Measurements from ENCODE around the gene DDA1. TPM values are rescaled to one million over a fixed set of nuclear protein-coding genes. Genes with fewer than 3 reads are reported as not detected.

DDA1 gene
- total and polyA plus RNA-seq, 9 of the 15 experiments (the other 6 are each of a cell fraction or from before 2014, with no cell fraction given), result 1.4 to 83.8 (median 33.8) TPM

DNA sequence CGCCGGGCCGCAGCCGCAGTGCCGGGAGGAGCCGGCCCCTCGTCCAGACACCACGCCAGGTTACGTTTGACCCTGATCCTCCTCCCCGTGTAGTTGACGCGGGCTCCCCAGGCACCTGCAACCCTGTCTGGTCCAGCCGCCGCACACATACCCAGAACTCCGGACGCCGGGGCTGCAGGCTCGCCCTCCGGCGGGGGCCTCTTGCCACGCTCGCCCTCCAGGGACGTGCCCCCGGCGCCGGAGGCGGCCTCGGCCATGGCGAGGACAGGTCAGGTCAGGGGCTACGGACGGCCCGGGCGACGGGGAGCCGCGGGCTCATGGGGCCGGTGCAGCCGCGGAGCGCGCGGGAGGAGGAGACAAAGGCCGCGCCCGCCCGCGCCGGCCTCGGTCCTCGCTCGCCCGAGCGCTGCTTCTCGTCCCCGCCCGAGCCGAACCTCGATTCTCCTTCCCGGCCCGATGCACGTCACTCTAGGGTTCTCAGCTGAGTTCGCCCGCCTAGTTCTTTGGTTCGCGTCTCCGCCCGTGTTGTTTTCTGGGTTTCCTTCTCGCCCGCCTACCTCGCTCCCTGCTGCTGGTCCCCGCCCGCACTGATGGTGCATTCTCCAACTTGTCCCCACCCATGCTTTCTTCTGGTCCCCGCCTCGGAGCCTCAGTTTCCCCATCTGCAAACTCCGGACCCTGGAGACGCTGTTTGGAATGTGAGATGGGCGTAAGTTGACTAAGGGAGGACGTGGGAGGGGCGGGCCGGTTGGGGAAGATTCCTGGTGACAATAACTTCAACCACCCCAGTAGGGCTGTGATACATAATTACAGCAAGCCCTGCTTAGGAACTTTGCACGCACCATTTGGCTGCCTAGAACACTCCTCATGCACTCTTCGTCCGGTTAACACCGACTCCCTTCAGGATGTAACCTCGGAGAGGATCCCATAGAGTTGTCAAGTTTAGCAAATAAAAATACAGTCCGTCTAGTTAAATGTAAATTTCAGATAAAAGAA, 25.3 kb downstream of the DDA1 start, which contains the start of gene ANO8 (continued):
- TF ChIP-seq TAF1 (IDR thresholded peaks at IDR 0.05; ENCODE audit: control insufficient read depth, extremely low read depth, insufficient read depth, low read length, severe bottlenecking), result peak; percentile 42
- TF ChIP-seq GTF2F1 (IDR thresholded peaks at IDR 0.05; ENCODE audit: low read depth, low read length), result no peak
- TF ChIP-seq ZKSCAN1 (IDR thresholded peaks at IDR 0.05; ENCODE audit: low read depth, low read length), result peak; percentile 81
- TF ChIP-seq JUNB (CRISPR knock-in tag; conservative IDR thresholded peaks at IDR 0.05), result no peak
- peak; percentile 48; the same call in 1 of the 2 replicates for TF ChIP-seq NFIC (IDR thresholded peaks at IDR 0.05)
- peak; percentile 99 for TF ChIP-seq CXXC5 (CRISPR knock-in tag; IDR thresholded peaks at IDR 0.05)
- TF ChIP-seq, protein P1, sequence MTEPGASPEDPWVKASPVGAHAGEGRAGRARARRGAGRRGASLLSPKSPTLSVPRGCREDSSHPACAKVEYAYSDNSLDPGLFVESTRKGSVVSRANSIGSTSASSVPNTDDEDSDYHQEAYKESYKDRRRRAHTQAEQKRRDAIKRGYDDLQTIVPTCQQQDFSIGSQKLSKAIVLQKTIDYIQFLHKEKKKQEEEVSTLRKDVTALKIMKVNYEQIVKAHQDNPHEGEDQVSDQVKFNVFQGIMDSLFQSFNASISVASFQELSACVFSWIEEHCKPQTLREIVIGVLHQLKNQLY (CRISPR knock-in tag; conservative IDR thresholded peaks at IDR 0.05), result no peak
- peak; percentile 76; the same call in 1 of the 2 replicates for TF ChIP-seq JUN (IDR thresholded peaks at IDR 0.05; ENCODE audit: borderline replicate concordance, low read depth, low read length)
- TF ChIP-seq JUN (CRISPR knock-in tag; IDR thresholded peaks at IDR 0.05; ENCODE audit: borderline replicate concordance), result no peak
- TF ChIP-seq HMGN3 (IDR thresholded peaks at IDR 0.05; ENCODE audit: borderline replicate concordance, extremely low read depth, insufficient read length, low read depth, low read length), result peak; percentile 87
- TF ChIP-seq SIX5 (IDR thresholded peaks at IDR 0.05; ENCODE audit: borderline replicate concordance in 1 of 2, insufficient read depth in 1 of 2, low read depth in 1 of 2, low read length in 2 of 2), result no peak
- TF ChIP-seq LCOR (CRISPR knock-in tag; IDR thresholded peaks at IDR 0.05), result no peak; the same call in none of the 2 replicates
- no peak for TF ChIP-seq MEF2D (tag; conservative IDR thresholded peaks at IDR 0.05; ENCODE audit: low read depth)
- TF ChIP-seq HDAC1 (IDR thresholded peaks at IDR 0.05), result peak in 1 of 2 experiments; percentile 80; a peak in 2 of 4 replicates
- TF ChIP-seq FOXK2 (conservative IDR thresholded peaks at IDR 0.05 in 1 of 2, IDR thresholded peaks at IDR 0.05 in 1 of 2; ENCODE audit: low read depth in 2 of 2), result peak; percentile 89 to 91
- TF ChIP-seq, protein P2, sequence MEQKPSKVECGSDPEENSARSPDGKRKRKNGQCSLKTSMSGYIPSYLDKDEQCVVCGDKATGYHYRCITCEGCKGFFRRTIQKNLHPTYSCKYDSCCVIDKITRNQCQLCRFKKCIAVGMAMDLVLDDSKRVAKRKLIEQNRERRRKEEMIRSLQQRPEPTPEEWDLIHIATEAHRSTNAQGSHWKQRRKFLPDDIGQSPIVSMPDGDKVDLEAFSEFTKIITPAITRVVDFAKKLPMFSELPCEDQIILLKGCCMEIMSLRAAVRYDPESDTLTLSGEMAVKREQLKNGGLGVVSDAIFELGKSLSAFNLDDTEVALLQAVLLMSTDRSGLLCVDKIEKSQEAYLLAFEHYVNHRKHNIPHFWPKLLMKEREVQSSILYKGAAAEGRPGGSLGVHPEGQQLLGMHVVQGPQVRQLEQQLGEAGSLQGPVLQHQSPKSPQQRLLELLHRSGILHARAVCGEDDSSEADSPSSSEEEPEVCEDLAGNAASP (IDR thresholded peaks at IDR 0.05), result no peak
- TF ChIP-seq CHD4 (IDR thresholded peaks at IDR 0.05; ENCODE audit: insufficient read depth, insufficient replicate concordance, low read depth, low read length, poor library complexity, severe bottlenecking), result peak; percentile 82
- 0 out of 2 replicates have a peak, but pooled peaks have one; percentile 61 for TF ChIP-seq ZNF584 (CRISPR knock-in tag; IDR thresholded peaks at IDR 0.05; ENCODE audit: low read depth)
- TF ChIP-seq LEF1 (IDR thresholded peaks at IDR 0.05), result 0 out of 2 replicates have a peak, but pooled peaks have one; percentile 34
- TF ChIP-seq, protein P3, sequence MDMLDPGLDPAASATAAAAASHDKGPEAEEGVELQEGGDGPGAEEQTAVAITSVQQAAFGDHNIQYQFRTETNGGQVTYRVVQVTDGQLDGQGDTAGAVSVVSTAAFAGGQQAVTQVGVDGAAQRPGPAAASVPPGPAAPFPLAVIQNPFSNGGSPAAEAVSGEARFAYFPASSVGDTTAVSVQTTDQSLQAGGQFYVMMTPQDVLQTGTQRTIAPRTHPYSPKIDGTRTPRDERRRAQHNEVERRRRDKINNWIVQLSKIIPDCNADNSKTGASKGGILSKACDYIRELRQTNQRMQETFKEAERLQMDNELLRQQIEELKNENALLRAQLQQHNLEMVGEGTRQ (CRISPR knock-in tag; IDR thresholded peaks at IDR 0.05), result no peak
- TF ChIP-seq, protein P4, sequence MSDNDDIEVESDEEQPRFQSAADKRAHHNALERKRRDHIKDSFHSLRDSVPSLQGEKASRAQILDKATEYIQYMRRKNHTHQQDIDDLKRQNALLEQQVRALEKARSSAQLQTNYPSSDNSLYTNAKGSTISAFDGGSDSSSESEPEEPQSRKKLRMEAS (CRISPR knock-in tag; IDR thresholded peaks at IDR 0.05), result no peak; the same call in 1 of the 2 replicates
- no peak for TF ChIP-seq ZNF780A (CRISPR knock-in tag; IDR thresholded peaks at IDR 0.05)
- TF ChIP-seq EP300 (IDR thresholded peaks at IDR 0.05; ENCODE audit: low read length), result peak; percentile 67
- no peak for TF ChIP-seq COPS2 (conservative IDR thresholded peaks at IDR 0.05)

Measured in K562 (cell line).